ENCODE results near the gene EPHB1. TPM values are rescaled to one million over a fixed set of nuclear protein-coding genes. Genes with fewer than 3 reads are reported as not detected.
"Not testable (repeated sequence)": the region's sequence is repeated elsewhere in the genome, so short reads cannot be mapped to it uniquely, and the experiment has no call there.

The EPHB1 gene
- polyA plus RNA-seq, 1 donor from 2014 or later = 0.71 TPM

GRCh38 chr3:135047061-135047460 lies 252.0 kb downstream of the EPHB1 start:
- Mint-ChIP-seq H3K9me3 (no peaks in the 10 kb centered on the region), H3K36me3 (no peaks in the 10 kb centered on the region), H3K4me3 (no peak overlapping the region), H3K27ac (no peak overlapping the region), H3K4me1 (peaks cover 0 to 2% (median 0%) of the 10 kb centered on the region in 3 donors), H3K27me3 (peaks cover 1% of the 10 kb centered on the region)

GRCh38 chr3:135050536-135050935 lies 255.5 kb downstream of the EPHB1 start:
- peaks cover 1% of the 10 kb centered on the region for H3K27me3 Mint-ChIP-seq
- H3K27ac Mint-ChIP-seq = no peak overlapping the region
- peaks cover 0 to 2% (median 0%) of the 10 kb centered on the region in 3 donors for H3K4me1 Mint-ChIP-seq
- H3K36me3 Mint-ChIP-seq = no peaks in the 10 kb centered on the region
- H3K4me3 Mint-ChIP-seq = no peak overlapping the region
- no peaks in the 10 kb centered on the region for H3K9me3 Mint-ChIP-seq

GRCh38 chr3:135051409-135051973 lies 256.4 kb downstream of the EPHB1 start:
- peak overlapping the region in 1 of 3 donors; percentile 41 for H3K27ac Mint-ChIP-seq
- H3K36me3 Mint-ChIP-seq = no peaks in the 10 kb centered on the region
- H3K4me1 Mint-ChIP-seq = peaks cover 0 to 2% (median 0%) of the 10 kb centered on the region in 3 donors
- H3K4me3 Mint-ChIP-seq = no peak overlapping the region
- no peaks in the 10 kb centered on the region for H3K9me3 Mint-ChIP-seq
- H3K27me3 Mint-ChIP-seq = peaks cover 1% of the 10 kb centered on the region

- no peaks in the 10 kb centered on the region for H3K4me1 Mint-ChIP-seq
- peaks cover 1% of the 10 kb centered on the region for H3K27me3 Mint-ChIP-seq
- H3K27ac Mint-ChIP-seq = no peak overlapping the region
- no peaks in the 10 kb centered on the region for H3K9me3 Mint-ChIP-seq
- H3K4me3 Mint-ChIP-seq = no peak overlapping the region
- H3K36me3 Mint-ChIP-seq = no peaks in the 10 kb centered on the region
These were observed 260.4 kb downstream of the EPHB1 start for GRCh38 chr3:135055449-135055848.

GRCh38 chr3:135056084-135056730 lies 261.1 kb downstream of the EPHB1 start:
- Mint-ChIP-seq H3K27me3 (peaks cover 1% of the 10 kb centered on the region), H3K4me3 (no peak overlapping the region), H3K36me3 (no peaks in the 10 kb centered on the region), H3K9me3 (no peaks in the 10 kb centered on the region), H3K27ac (no peak overlapping the region), H3K4me1 (no peaks in the 10 kb centered on the region)

GRCh38 chr3:135056733-135057310 lies 261.8 kb downstream of the EPHB1 start:
- no peak overlapping the region for H3K4me3 Mint-ChIP-seq
- no peaks in the 10 kb centered on the region for H3K27me3 Mint-ChIP-seq
- no peak overlapping the region for H3K27ac Mint-ChIP-seq
- H3K9me3 Mint-ChIP-seq = peaks cover 0 to under 1% (median 0%) of the 10 kb centered on the region in 3 donors
- H3K36me3 Mint-ChIP-seq = no peaks in the 10 kb centered on the region
- H3K4me1 Mint-ChIP-seq = no peaks in the 10 kb centered on the region

GRCh38 chr3:135057996-135058395 lies 262.9 kb downstream of the EPHB1 start:
- H3K9me3 Mint-ChIP-seq = peaks cover 0 to 12% (median 0%) of the 10 kb centered on the region in 3 donors
- H3K27ac Mint-ChIP-seq = no peak overlapping the region
- no peaks in the 10 kb centered on the region for H3K4me1 Mint-ChIP-seq
- H3K36me3 Mint-ChIP-seq = no peaks in the 10 kb centered on the region
- H3K27me3 Mint-ChIP-seq = no peaks in the 10 kb centered on the region
- no peak overlapping the region for H3K4me3 Mint-ChIP-seq

GRCh38 chr3:135059580-135059979 lies 264.5 kb downstream of the EPHB1 start:
- H3K36me3 Mint-ChIP-seq = no peaks in the 10 kb centered on the region
- H3K4me3 Mint-ChIP-seq = no peak overlapping the region
- H3K4me1 Mint-ChIP-seq = no peaks in the 10 kb centered on the region
- H3K27ac Mint-ChIP-seq = no peak overlapping the region
- H3K27me3 Mint-ChIP-seq = no peaks in the 10 kb centered on the region
- H3K9me3 Mint-ChIP-seq = peaks cover 2 to 16% (median 3%) of the 10 kb centered on the region in 3 donors

- peaks cover 3 to 17% (median 10%) of the 10 kb centered on the region in 3 donors for H3K9me3 Mint-ChIP-seq
- not testable (repeated sequence) for H3K27ac Mint-ChIP-seq, H3K4me3 Mint-ChIP-seq, H3K36me3 Mint-ChIP-seq, H3K4me1 Mint-ChIP-seq, H3K27me3 Mint-ChIP-seq
These were observed 272.0 kb downstream of the EPHB1 start for GRCh38 chr3:135066844-135067727.

GRCh38 chr3:135068011-135068410 lies 273.0 kb downstream of the EPHB1 start:
- Mint-ChIP-seq H3K27ac (no peak overlapping the region), H3K36me3 (peaks cover 2% of the 10 kb centered on the region), H3K4me1 (no peaks in the 10 kb centered on the region), H3K9me3 (peaks cover 7 to 10% (median 8%) of the 10 kb centered on the region in 3 donors), H3K27me3 (peaks cover 7% of the 10 kb centered on the region), H3K4me3 (no peak overlapping the region)

- Mint-ChIP-seq H3K27ac (no peak overlapping the region), H3K9me3 (peaks cover 4 to 8% (median 4%) of the 10 kb centered on the region in 3 donors), H3K36me3 (peaks cover 2% of the 10 kb centered on the region), H3K4me1 (no peaks in the 10 kb centered on the region), H3K4me3 (no peak overlapping the region), H3K27me3 (peaks cover 7% of the 10 kb centered on the region)
These were observed 274.3 kb downstream of the EPHB1 start for GRCh38 chr3:135069406-135069805.

- peak overlapping the region in 1 of 3 donors; percentile 42 for H3K27ac Mint-ChIP-seq
- H3K27me3 Mint-ChIP-seq = peaks cover 2% of the 10 kb centered on the region
- H3K4me1 Mint-ChIP-seq = no peaks in the 10 kb centered on the region
- H3K9me3 Mint-ChIP-seq = peaks cover 2 to 4% (median 3%) of the 10 kb centered on the region in 3 donors
- no peak overlapping the region for H3K4me3 Mint-ChIP-seq
- H3K36me3 Mint-ChIP-seq = peaks cover 2% of the 10 kb centered on the region
These were observed 276.4 kb downstream of the EPHB1 start for GRCh38 chr3:135071483-135071882.

- Mint-ChIP-seq H3K4me3 (no peak overlapping the region), H3K27me3 (peaks cover 4% of the 10 kb centered on the region), H3K4me1 (no peaks in the 10 kb centered on the region), H3K27ac (no peak overlapping the region), H3K9me3 (peaks cover 2 to 5% (median 4%) of the 10 kb centered on the region in 3 donors), H3K36me3 (peaks cover 2% of the 10 kb centered on the region)
These were observed 277.4 kb downstream of the EPHB1 start for GRCh38 chr3:135072431-135072830.

GRCh38 chr3:135075157-135075556 lies 280.1 kb downstream of the EPHB1 start:
- peaks cover 2 to 4% (median 2%) of the 10 kb centered on the region in 3 donors for H3K9me3 Mint-ChIP-seq
- no peaks in the 10 kb centered on the region for H3K4me1 Mint-ChIP-seq
- H3K36me3 Mint-ChIP-seq = peaks cover 2% of the 10 kb centered on the region
- no peak overlapping the region for H3K27ac Mint-ChIP-seq
- H3K27me3 Mint-ChIP-seq = peaks cover 5% of the 10 kb centered on the region
- no peak overlapping the region for H3K4me3 Mint-ChIP-seq

GRCh38 chr3:135076341-135076740 lies 281.3 kb downstream of the EPHB1 start:
- H3K27me3 Mint-ChIP-seq = peaks cover 10% of the 10 kb centered on the region
- no peak overlapping the region for H3K27ac Mint-ChIP-seq
- no peak overlapping the region for H3K4me3 Mint-ChIP-seq
- peaks cover 2% of the 10 kb centered on the region for H3K36me3 Mint-ChIP-seq
- peaks cover 2 to 4% (median 2%) of the 10 kb centered on the region in 3 donors for H3K9me3 Mint-ChIP-seq
- H3K4me1 Mint-ChIP-seq = no peaks in the 10 kb centered on the region
